DOHH2 (cell line): Measurements from ENCODE around the gene FAM131A.

Source experiments
- H3F3A ChIP-seq: fragments of 200-600 bp; sonication (generic), shearing (Covaris generic); 2 replicates; pipeline ENCODE4 v1.6.0; 2016; ENCODE audit warnings: antibody characterized with exemption, mild to moderate bottlenecking; ENCODE audit not compliant: control insufficient read depth, insufficient read depth
- H3K27ac ChIP-seq: fragments of 200-600 bp; sonication (generic); 2 replicates; pipeline ENCODE4 v1.5.1; 2014; ENCODE audit warnings: low read depth, mild to moderate bottlenecking, low read length, moderate library complexity
- H3K27me3 ChIP-seq: fragments of 200-600 bp; sonication (generic); 2 replicates; pipeline ENCODE4 v1.6.1; 2014; ENCODE audit warnings: mild to moderate bottlenecking, low read length, mixed read lengths; ENCODE audit not compliant: control insufficient read depth
- H3K36me3 ChIP-seq: fragments of 200-600 bp; sonication (generic); 2 replicates; pipeline ENCODE4 v1.6.1; 2014; ENCODE audit warnings: mild to moderate bottlenecking, low read length, moderate library complexity, mixed read lengths; ENCODE audit not compliant: control insufficient read depth
- H3K4me1 ChIP-seq: fragments of 200-600 bp; sonication (generic); 2 replicates; pipeline ENCODE4 v1.6.1; 2014; ENCODE audit warnings: mild to moderate bottlenecking, low read length, mixed read lengths; ENCODE audit not compliant: control insufficient read depth
- H3K4me2 ChIP-seq: fragments of 200-600 bp; sonication (generic); 2 replicates; pipeline ENCODE4 v1.6.0; 2014; ENCODE audit warnings: mild to moderate bottlenecking, low read length, moderate library complexity
- H3K4me3 ChIP-seq: fragments of 200-600 bp; sonication (generic); 2 replicates; pipeline ENCODE4 v1.5.1; 2014; ENCODE audit warnings: mild to moderate bottlenecking, low read length, mixed read lengths
- H3K79me2 ChIP-seq: fragments of 200-600 bp; sonication (generic); 2 replicates; pipeline ENCODE4 v1.6.1; 2014; ENCODE audit warnings: mild to moderate bottlenecking, low read length, mixed read lengths; ENCODE audit not compliant: control insufficient read depth
- H3K9me2 ChIP-seq: fragments of 200-600 bp; sonication (generic); replicated peaks from 2 replicates; pipeline ENCODE4 v1.6.1; 2014; ENCODE audit warnings: mild to moderate bottlenecking, low read length, mixed read lengths; ENCODE audit not compliant: control insufficient read depth
- H3K9me3 ChIP-seq: fragments of 200-600 bp; sonication (generic); 2 replicates; pipeline ENCODE4 v1.6.1; 2014; ENCODE audit warnings: antibody characterized with exemption, low read length, mixed read lengths; ENCODE audit not compliant: control insufficient read depth, insufficient read depth
- H4K20me1 ChIP-seq: fragments of 200-600 bp; sonication (generic); 2 replicates; pipeline ENCODE4 v1.6.0; 2014; ENCODE audit warnings: low read depth, mild to moderate bottlenecking, antibody characterized with exemption, low read length, moderate library complexity; ENCODE audit not compliant: control insufficient read depth, insufficient read depth
- CTCF ChIP-seq: fragments of 200-600 bp; sonication (generic); IDR thresholded peaks from one replicate; pipeline ENCODE4 v1.5.1; 2014; ENCODE audit warnings: antibody characterized with exemption, mild to moderate bottlenecking, low read depth, low read length; ENCODE audit not compliant: poor library complexity, severe bottlenecking
- EZH2phosphoT487 ChIP-seq: fragments of 200-600 bp; sonication (generic); IDR thresholded peaks from 2 replicates; pipeline ENCODE4 v1.6.1; 2017; ENCODE audit warnings: borderline replicate concordance, mild to moderate bottlenecking, antibody characterized with exemption, low read length, moderate library complexity, mixed read lengths

The FAM131A gene

GRCh38 chr3:184380627-184381260 lies 43.3 kb downstream of the FAM131A start:
- H3K4me3 ChIP-seq, result no peak overlapping the region
- peaks cover 40% of the 10 kb centered on the region for H3K27me3 ChIP-seq
- H3K36me3 ChIP-seq, result no peaks in the 10 kb centered on the region
- no peak overlapping the region for H3K4me2 ChIP-seq
- no peaks in the 10 kb centered on the region for H3K9me2 ChIP-seq
- TF ChIP-seq EZH2phosphoT487 (peak; percentile 98; the same call in 1 of the 2 replicates), CTCF (no peak)
- H3K27ac ChIP-seq, result no peak overlapping the region
- H3K79me2 ChIP-seq, result no peaks in the 10 kb centered on the region
- no peaks in the 10 kb centered on the region for H3K9me3 ChIP-seq
- H3F3A ChIP-seq, result no peaks in the 10 kb centered on the region
- peaks cover 6% of the 10 kb centered on the region; the same call in 1 of the 2 replicates for H3K4me1 ChIP-seq
- H4K20me1 ChIP-seq, result no peaks in the 10 kb centered on the region

GRCh38 chr3:184381261-184382224 lies 44.1 kb downstream of the FAM131A start:
- TF ChIP-seq CTCF (no peak), EZH2phosphoT487 (no peak)
- Histone ChIP-seq H3K36me3 (no peaks in the 10 kb centered on the region), H3K9me2 (no peaks in the 10 kb centered on the region), H3K4me1 (peaks cover 6% of the 10 kb centered on the region; the same call in 1 of the 2 replicates), H4K20me1 (no peaks in the 10 kb centered on the region), H3K27ac (no peak overlapping the region), H3K79me2 (no peaks in the 10 kb centered on the region), H3K9me3 (no peaks in the 10 kb centered on the region), H3F3A (no peaks in the 10 kb centered on the region), H3K4me2 (no peak overlapping the region), H3K4me3 (no peak overlapping the region), H3K27me3 (peaks cover 39% of the 10 kb centered on the region)

- H3K9me3 ChIP-seq, result no peaks in the 10 kb centered on the region
- H3K9me2 ChIP-seq, result no peaks in the 10 kb centered on the region
- no peak overlapping the region for H3K4me3 ChIP-seq
- H3F3A ChIP-seq, result no peaks in the 10 kb centered on the region
- no peaks in the 10 kb centered on the region for H3K79me2 ChIP-seq
- no peaks in the 10 kb centered on the region for H4K20me1 ChIP-seq
- H3K4me1 ChIP-seq, result peaks cover 4% of the 10 kb centered on the region; the same call in 1 of the 2 replicates
- no peak overlapping the region for H3K4me2 ChIP-seq
- TF ChIP-seq EZH2phosphoT487 (no peak), CTCF (no peak)
- no peak overlapping the region for H3K27ac ChIP-seq
- H3K27me3 ChIP-seq, result peaks cover 37% of the 10 kb centered on the region
- H3K36me3 ChIP-seq, result no peaks in the 10 kb centered on the region
These were observed 45.1 kb downstream of the FAM131A start for GRCh38 chr3:184382326-184383032.
